ENCODE data around the gene RBFOX1.

RBFOX1 gene

GRCh38 chr16:7605812-7606211 is 273.2 kb downstream of the RBFOX1 start:
- DNase-seq (ENCODE audit: low read depth): no peak

- DNase-seq (ENCODE audit: low read depth): no peak
Measured at GRCh38 chr16:7612671-7613070, 280.0 kb downstream of the RBFOX1 start.

GRCh38 chr16:7613518-7613917 is 280.9 kb downstream of the RBFOX1 start:
- no peak for DNase-seq (ENCODE audit: low read depth)

GRCh38 chr16:7614021-7614795 is 281.6 kb downstream of the RBFOX1 start:
- no peak for DNase-seq (ENCODE audit: low read depth)

GRCh38 chr16:7615565-7615964 is 282.9 kb downstream of the RBFOX1 start:
- DNase-seq (ENCODE audit: low read depth): no peak

GRCh38 chr16:7624871-7625766 is 292.5 kb downstream of the RBFOX1 start:
- no peak for DNase-seq (ENCODE audit: low read depth)

- no peak for DNase-seq (ENCODE audit: low read depth)
Measured at GRCh38 chr16:7628981-7629380, 296.3 kb downstream of the RBFOX1 start.

GRCh38 chr16:7629571-7629970 is 296.9 kb downstream of the RBFOX1 start:
- DNase-seq (ENCODE audit: low read depth): no peak

- DNase-seq (ENCODE audit: low read depth): no peak
Measured at GRCh38 chr16:7637446-7637845, 304.8 kb downstream of the RBFOX1 start.

GRCh38 chr16:7638306-7638705 is 305.7 kb downstream of the RBFOX1 start:
- no peak for DNase-seq (ENCODE audit: low read depth)

- no peak for DNase-seq (ENCODE audit: low read depth)
Measured at GRCh38 chr16:7640334-7640733, 307.7 kb downstream of the RBFOX1 start.

- DNase-seq (ENCODE audit: low read depth): no peak
Measured at GRCh38 chr16:7644176-7644575, 311.5 kb downstream of the RBFOX1 start.

- DNase-seq (ENCODE audit: low read depth): no peak
Measured at GRCh38 chr16:7644811-7645210, 312.2 kb downstream of the RBFOX1 start.

GRCh38 chr16:7646821-7647500 is 314.3 kb downstream of the RBFOX1 start:
- no peak for DNase-seq (ENCODE audit: low read depth)

- DNase-seq (ENCODE audit: low read depth): no peak
Measured at GRCh38 chr16:7650431-7650830, 317.8 kb downstream of the RBFOX1 start.

- DNase-seq (ENCODE audit: low read depth): no peak
Measured at GRCh38 chr16:7651803-7652570, 319.3 kb downstream of the RBFOX1 start.

GRCh38 chr16:7653746-7654461 is 321.3 kb downstream of the RBFOX1 start:
- no peak for DNase-seq (ENCODE audit: low read depth)

GRCh38 chr16:7675628-7676027 is 343.0 kb downstream of the RBFOX1 start:
- DNase-seq (ENCODE audit: low read depth): no peak

- no peak for DNase-seq (ENCODE audit: low read depth)
Measured at GRCh38 chr16:7680296-7680695, 347.7 kb downstream of the RBFOX1 start.

- no peak for DNase-seq (ENCODE audit: low read depth)
Measured at GRCh38 chr16:7688811-7689210, 356.2 kb downstream of the RBFOX1 start.

GRCh38 chr16:7689234-7689633 is 356.6 kb downstream of the RBFOX1 start:
- no peak for DNase-seq (ENCODE audit: low read depth)
